ENCODE data around the gene HTR3D.

- no peak for TF ChIP-seq CTCF (optimal IDR thresholded peaks at IDR 0.05 in 1 of 3, IDR thresholded peaks at IDR 0.05 in 1 of 3, conservative IDR thresholded peaks at IDR 0.05 in 1 of 3; ENCODE audit: extremely low read depth in 1 of 3, insufficient read depth in 2 of 3, low read length in 3 of 3)
- no peak for TF ChIP-seq EZH2 (IDR thresholded peaks at IDR 0.05; ENCODE audit: low read length)
Observed at GRCh38 chr3:184008161-184008560, 23.4 kb upstream of the HTR3D start.

Data from keratinocyte (primary cell).